RWPE1 (cell line): ENCODE data around the gene AADAT.
A peak's percentile ranks its signal among the peaks of the same experiment; 100 is the strongest.
"Not testable (repeated sequence)": the region's sequence is repeated elsewhere in the genome, so short reads cannot be mapped to it uniquely, and the experiment has no call there.

Experiments used
- CTCF ChIA-PET: fragments of 350-600 bp; sonication (Branson Sonifier 250); formaldehyde crosslinking; extraction: SDS; loops from one replicate; lab custom pipeline; 2021; lab: Yijun Ruan, JAX
- POLR2A ChIA-PET: fragments of 400-600 bp; formaldehyde crosslinking; extraction: SDS; loops from one replicate; lab custom pipeline; 2020; ENCODE audit warnings: antibody characterized with exemption; ENCODE audit not compliant: low non-redundant PET; lab: Yijun Ruan, JAX
- DNase-seq: peaks from one replicate; pipeline ENCODE4 v3.0.0; 2012; ENCODE audit warnings: low spot score
- H3K27ac ChIP-seq: fragments of 450-650 bp; 2 replicates; pipeline ENCODE4 v1.5.1; 2017
- TF ChIP-seq, protein P1 (sequence below): fragments of 450-650 bp; conservative IDR thresholded peaks from 2 replicates; pipeline ENCODE4 v1.5.1; 2017; ENCODE audit warnings: low read depth, mild to moderate bottlenecking

Gene AADAT

GRCh38 chr4:170057866-170058265, 31.9 kb downstream of the AADAT start:
- TF ChIP-seq, protein P1, sequence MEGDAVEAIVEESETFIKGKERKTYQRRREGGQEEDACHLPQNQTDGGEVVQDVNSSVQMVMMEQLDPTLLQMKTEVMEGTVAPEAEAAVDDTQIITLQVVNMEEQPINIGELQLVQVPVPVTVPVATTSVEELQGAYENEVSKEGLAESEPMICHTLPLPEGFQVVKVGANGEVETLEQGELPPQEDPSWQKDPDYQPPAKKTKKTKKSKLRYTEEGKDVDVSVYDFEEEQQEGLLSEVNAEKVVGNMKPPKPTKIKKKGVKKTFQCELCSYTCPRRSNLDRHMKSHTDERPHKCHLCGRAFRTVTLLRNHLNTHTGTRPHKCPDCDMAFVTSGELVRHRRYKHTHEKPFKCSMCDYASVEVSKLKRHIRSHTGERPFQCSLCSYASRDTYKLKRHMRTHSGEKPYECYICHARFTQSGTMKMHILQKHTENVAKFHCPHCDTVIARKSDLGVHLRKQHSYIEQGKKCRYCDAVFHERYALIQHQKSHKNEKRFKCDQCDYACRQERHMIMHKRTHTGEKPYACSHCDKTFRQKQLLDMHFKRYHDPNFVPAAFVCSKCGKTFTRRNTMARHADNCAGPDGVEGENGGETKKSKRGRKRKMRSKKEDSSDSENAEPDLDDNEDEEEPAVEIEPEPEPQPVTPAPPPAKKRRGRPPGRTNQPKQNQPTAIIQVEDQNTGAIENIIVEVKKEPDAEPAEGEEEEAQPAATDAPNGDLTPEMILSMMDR: no peak
- ChIA-PET POLR2A (no interaction called here), CTCF (no interaction called here)
- DNase-seq: no peak
- no peak overlapping the region for H3K27ac ChIP-seq

DNA sequence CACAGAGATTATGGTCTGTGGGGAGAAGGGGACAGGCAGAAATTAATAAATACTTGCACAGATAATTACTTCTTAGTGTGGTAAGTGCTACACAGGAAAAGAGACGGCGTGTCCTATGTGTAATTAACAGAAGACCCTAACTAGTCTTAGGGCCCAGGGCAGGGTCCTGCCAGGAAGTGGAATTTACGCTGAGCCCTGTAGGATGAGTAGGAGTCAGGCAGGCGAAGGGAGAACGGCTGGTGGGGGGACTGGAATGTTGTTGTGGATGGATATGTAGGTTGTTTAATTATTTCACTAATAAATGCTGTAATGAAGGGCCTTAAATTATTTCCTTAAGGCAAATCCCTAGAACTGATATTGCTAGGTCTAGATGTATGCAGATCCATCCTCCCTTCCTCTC, 36.8 kb downstream of the AADAT start:
- TF ChIP-seq, protein P1: no peak
- DNase-seq: no peak
- ChIA-PET CTCF (no interaction called here), POLR2A (no interaction called here)
- no peak overlapping the region for H3K27ac ChIP-seq

DNA sequence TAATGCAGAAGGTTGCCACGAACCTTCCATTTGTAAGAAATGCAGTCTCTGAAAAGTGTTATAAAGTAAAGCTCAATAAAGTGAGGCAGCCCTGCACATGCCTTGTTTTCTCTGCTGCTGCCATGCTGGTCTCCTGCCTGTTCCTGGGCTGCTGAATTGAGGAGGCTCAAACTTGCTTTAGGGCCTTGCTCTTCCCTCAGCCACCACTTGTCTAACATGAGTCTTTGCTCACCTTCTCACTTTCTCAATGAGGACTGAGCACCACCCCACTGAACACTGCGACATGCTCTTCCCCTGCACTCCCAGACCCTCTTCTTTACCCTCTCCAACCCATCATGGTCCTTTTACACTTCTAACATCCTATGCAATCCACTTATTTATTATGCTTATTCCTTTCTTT, 38.4 kb downstream of the AADAT start:
- POLR2A ChIA-PET: no interaction called here

DNA sequence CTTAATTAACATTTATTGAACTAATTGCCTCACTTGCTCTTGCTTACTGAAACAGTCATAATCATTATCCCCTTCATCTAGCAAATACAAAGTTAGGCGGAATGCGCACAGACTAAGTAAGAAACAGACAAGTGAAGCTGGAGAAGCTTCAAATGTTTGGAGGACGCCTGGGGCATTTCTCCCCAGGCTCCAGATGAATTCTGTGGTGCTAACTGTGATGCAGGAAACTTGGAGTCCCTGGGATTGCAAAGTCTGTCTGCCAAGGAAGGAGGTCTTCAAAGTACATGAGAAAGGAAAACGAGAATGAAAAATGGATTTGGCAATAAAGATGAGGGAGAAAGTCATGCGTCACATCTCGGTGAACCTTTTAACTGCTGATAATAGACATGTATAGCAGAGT, 40.0 kb downstream of the AADAT start:
- TF ChIP-seq, protein P1: no peak
- no peak overlapping the region for H3K27ac ChIP-seq
- CTCF ChIA-PET: interaction anchor here (0.6 to 1.3 kb wide), 2 partner anchors 240 to 338 kb away, joined by 3 to 5 read pairs; no protein-coding TSS in a partner anchor
- no peak for DNase-seq
- POLR2A ChIA-PET: interaction anchor here (0.6 kb wide), 1 partner anchor 430 kb away, joined by 3 read pairs; no protein-coding TSS in a partner anchor

More for the DNA sequence above, 38.4 kb downstream of the AADAT start:
- CTCF ChIA-PET: interaction anchor here (0.5 to 1.0 kb wide), 2 partner anchors 241 to 1046 kb away, joined by 3 to 4 read pairs; no protein-coding TSS in a partner anchor
- H3K27ac ChIP-seq: no peak overlapping the region
- TF ChIP-seq, protein P1: no peak
- no peak for DNase-seq

- DNase-seq: peak; percentile 18
- H3K27ac ChIP-seq: no peak overlapping the region
- CTCF ChIA-PET: interaction anchor here (0.5 to 1.3 kb wide), 11 partner anchors 19 to 799 kb away, joined by 3 to 13 read pairs (median 3); partner anchors contain the start of gene MFAP3L
- TF ChIP-seq, protein P1: peak; percentile 81
- POLR2A ChIA-PET: no interaction called here
Observed at GRCh38 chr4:170047771-170048354, 41.9 kb downstream of the AADAT start.

DNA sequence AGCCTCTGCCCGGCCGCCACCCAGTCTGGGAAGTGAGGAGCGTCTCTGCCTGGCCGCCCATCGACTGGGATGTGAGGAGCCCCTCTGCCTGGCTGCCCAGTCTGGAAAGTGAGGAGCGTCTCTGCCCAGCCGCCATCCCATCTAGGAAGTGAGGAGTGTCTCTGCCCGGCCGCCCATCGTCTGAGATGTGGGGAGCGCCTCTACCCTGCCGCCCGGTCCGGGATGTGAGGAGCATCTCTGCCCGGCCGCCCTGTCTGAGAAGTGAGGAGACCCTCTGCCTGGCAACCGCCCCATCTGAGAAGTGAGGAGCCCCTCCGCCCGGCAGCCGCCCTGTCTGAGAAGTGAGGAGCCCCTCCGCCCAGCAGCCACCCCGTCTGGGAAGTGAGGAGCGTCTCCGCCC, 43.6 kb downstream of the AADAT start:
- CTCF ChIA-PET: not testable (repeated sequence)

DNA sequence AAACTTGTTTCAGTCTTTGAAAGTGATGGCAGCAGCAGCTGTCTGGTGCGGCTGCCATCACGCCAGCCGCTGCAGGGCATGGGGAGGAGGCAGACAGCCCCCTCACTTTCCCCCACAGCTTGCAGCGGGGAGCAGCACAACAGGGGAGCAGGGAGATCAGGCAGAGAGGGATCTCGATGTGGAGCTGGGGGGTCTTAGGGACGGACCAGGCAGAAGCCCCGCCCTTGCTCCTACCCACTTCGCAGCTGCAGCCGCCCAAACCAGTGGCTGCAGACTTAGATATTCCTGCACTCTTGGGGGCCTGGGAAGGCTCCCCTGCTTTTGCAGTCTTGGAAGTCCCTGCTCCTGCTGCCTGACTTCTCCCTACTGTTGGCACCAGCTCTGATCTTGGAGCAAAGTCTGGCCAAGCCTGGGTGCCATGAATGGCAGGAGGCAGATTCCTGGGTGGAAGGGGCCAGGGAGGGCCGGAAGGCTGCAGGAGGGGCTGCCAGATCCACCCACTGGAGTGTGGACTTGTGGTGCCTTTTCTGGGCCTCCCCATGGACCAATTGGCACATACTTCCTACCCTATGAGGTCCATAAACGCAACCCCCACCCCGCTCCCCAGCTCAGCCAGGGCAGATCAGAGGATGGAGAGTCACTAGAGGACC, 49.6 kb downstream of the AADAT start:
- CTCF ChIA-PET: interaction anchor here (0.6 to 1.9 kb wide), 3 partner anchors 32 to 650 kb away, joined by 3 to 8 read pairs (median 5); no protein-coding TSS in a partner anchor
- no peak overlapping the region for H3K27ac ChIP-seq
- no peak for DNase-seq
- POLR2A ChIA-PET: no interaction called here
- TF ChIP-seq, protein P1: no peak

More for the DNA sequence above, 43.6 kb downstream of the AADAT start:
- DNase-seq, H3K27ac ChIP-seq, POLR2A ChIA-PET: not testable (repeated sequence)
